Testis (tissue), 3 donors: Measurements from ENCODE around the gene NELL2. TPM values are rescaled to one million over a fixed set of nuclear protein-coding genes. Genes with fewer than 3 reads are reported as not detected.
"Not testable (repeated sequence)": the region's sequence is repeated elsewhere in the genome, so short reads cannot be mapped to it uniquely, and the experiment has no call there.

Source experiments
- DNase-seq: peaks from one replicate; pipeline ENCODE4 v3.0.0-alpha.2; 2019
- H3K27ac ChIP-seq, 2 donors: fragments of 200-600 bp; sonication (generic); one replicate each; pipeline ENCODE4 v1.5.1; 2019
- H3K27me3 ChIP-seq: fragments of 200-600 bp; sonication (generic); one replicate; pipeline ENCODE4 v1.5.1; 2019
- H3K36me3 ChIP-seq: fragments of 200-600 bp; sonication (generic); one replicate; pipeline ENCODE4 v1.5.1; 2017; ENCODE audit warnings: low read depth; ENCODE audit errors: missing control alignments
- H3K4me1 ChIP-seq: fragments of 200-600 bp; sonication (generic); one replicate; pipeline ENCODE4 v1.5.1; 2019
- H3K4me3 ChIP-seq, 2 donors: fragments of 200-600 bp; sonication (generic); one replicate each; pipeline ENCODE4 v1.5.1; 2017 to 2019
- H3K9me3 ChIP-seq: fragments of 200-600 bp; sonication (generic); one replicate; pipeline ENCODE4 v1.5.1; 2017
- CTCF ChIP-seq, 3 experiments: fragments of 450-650 bp in 2 of 3; fragments of 200-600 bp in 1 of 3; sonication (generic) in 1 of 3; IDR thresholded peaks; one replicate each; pipeline ENCODE4 v1.5.1; 2016 to 2019; ENCODE audit warnings: antibody characterized with exemption in 3 of 3, mild to moderate bottlenecking in 2 of 3, moderate library complexity in 1 of 3
- POLR2A ChIP-seq: fragments of 450-650 bp; IDR thresholded peaks from one replicate; pipeline ENCODE4 v1.6.1; 2017; ENCODE audit warnings: antibody characterized with exemption, mild to moderate bottlenecking, moderate library complexity
- WGBS, 2 donors: methylation state at CpG; one replicate each; pipeline ENCODE4 v1.1.5; 2018; 5-methylcytosine and 5-hydroxymethylcytosine counted together
- intact Hi-C: fragments of 100-400 bp; cut with DNase I; formaldehyde crosslinking; loops from one replicate; pipeline ENCODE4 v1.15.1; 2023; ENCODE audit warnings: low total_unique reads
- polyA plus RNA-seq: library from polyadenylated mRNA; stranded (reverse); fragments of 350-450 nt; fragmentation: Illumina TruSeq; extraction: RNeasy Lipid Tissue Mini Kit (QIAGEN cat#74804); gene quantifications from one replicate; pipeline ENCODE4 v1.2.3, GENCODE V29; 2014; ENCODE audit warnings: low read depth, low replicate concordance; ENCODE audit not compliant: insufficient read depth
- total RNA-seq, 2 donors: library from RNA; depleted of rRNA; stranded (reverse); fragments of >200 nt; gene quantifications; one replicate each; pipeline ENCODE4 v1.2.3, GENCODE V29; 2016

Gene NELL2
- total and polyA plus RNA-seq, 3 donors from 2014 or later, result 4.2 to 10.6 (median 9.0) TPM

- Histone ChIP-seq H3K4me3 (no peak overlapping the region), H3K9me3 (no peaks in the 10 kb centered on the region), H3K27ac (no peak overlapping the region), H3K4me1 (no peaks in the 10 kb centered on the region), H3K27me3 (no peaks in the 10 kb centered on the region), H3K36me3 (no peaks in the 10 kb centered on the region)
- DNase-seq, result no peak
- 75 to 79% methylated on average over 4 of the region's 4 CpGs for WGBS, 2 donors
- intact Hi-C loops, result no loop called here
- TF ChIP-seq POLR2A (no peak), CTCF (IDR thresholded peaks at IDR 0.05) (no peak)
These were observed 182.1 kb downstream of the NELL2 start for GRCh38 chr12:44694017-44694416.

DNA sequence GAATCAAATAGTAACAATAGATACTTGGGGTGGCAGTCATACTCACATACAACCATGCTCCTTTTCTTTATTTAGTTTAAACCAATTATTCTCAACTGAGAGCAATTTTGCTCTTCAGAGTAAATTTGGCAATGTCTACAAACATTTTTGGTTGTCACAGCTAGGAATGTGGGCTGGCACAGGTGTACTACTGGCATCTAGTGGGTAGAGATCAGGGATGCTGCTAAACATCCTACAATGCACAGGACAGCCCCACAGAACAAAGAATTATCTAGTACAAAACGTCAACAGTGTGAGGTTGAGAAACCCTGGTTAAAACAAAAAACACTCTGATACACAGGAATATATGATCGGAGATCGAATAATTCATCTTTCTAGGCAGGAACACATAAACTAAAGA, 186.5 kb downstream of the NELL2 start:
- DNase-seq, result no peak
- no peaks in the 10 kb centered on the region for H3K36me3 ChIP-seq
- no peaks in the 10 kb centered on the region for H3K27me3 ChIP-seq
- no peaks in the 10 kb centered on the region for H3K4me1 ChIP-seq
- intact Hi-C loops, result no loop called here
- TF ChIP-seq CTCF (IDR thresholded peaks at IDR 0.05), result no peak
- TF ChIP-seq POLR2A, result no peak
- H3K9me3 ChIP-seq, result no peaks in the 10 kb centered on the region
- WGBS, 2 donors, result 91% methylated on average over 3 of the region's 3 CpGs
- no peak overlapping the region for H3K27ac ChIP-seq
- no peak overlapping the region for H3K4me3 ChIP-seq

- H3K27me3 ChIP-seq, H3K9me3 ChIP-seq, intact Hi-C loops, DNase-seq, H3K36me3 ChIP-seq, H3K27ac ChIP-seq, H3K4me3 ChIP-seq, H3K4me1 ChIP-seq: not testable (repeated sequence)
- WGBS, 2 donors, result 96 to 97% methylated on average over 17 to 22 of the region's 22 CpGs
These were observed 189.2 kb downstream of the NELL2 start for GRCh38 chr12:44686821-44687432.

DNA sequence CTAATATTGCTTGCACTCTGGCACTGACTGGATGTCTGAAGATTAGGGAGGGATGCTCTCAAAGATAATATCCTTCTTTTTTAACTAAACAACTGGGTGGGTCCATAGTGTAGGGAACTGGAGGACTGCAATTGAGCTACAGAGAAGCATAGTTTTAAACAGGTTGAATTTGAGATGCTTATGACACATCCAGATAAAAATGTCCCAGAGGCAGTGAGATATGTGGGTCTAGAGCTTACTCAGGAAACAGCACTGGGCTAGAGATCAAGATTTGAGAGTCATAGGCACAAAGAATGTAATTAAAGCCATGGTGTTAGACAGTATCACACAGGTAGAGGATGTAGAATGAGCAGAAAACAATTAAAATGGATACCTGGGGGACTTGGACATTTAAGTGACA, 198.4 kb downstream of the NELL2 start:
- DNase-seq, result no peak
- intact Hi-C loops, result no loop called here
- TF ChIP-seq CTCF (IDR thresholded peaks at IDR 0.05), result no peak
- no peak for TF ChIP-seq POLR2A
- Histone ChIP-seq H3K4me1 (no peaks in the 10 kb centered on the region), H3K27ac (no peak overlapping the region), H3K27me3 (no peaks in the 10 kb centered on the region), H3K4me3 (no peak overlapping the region), H3K36me3 (no peaks in the 10 kb centered on the region), H3K9me3 (no peaks in the 10 kb centered on the region)

DNA sequence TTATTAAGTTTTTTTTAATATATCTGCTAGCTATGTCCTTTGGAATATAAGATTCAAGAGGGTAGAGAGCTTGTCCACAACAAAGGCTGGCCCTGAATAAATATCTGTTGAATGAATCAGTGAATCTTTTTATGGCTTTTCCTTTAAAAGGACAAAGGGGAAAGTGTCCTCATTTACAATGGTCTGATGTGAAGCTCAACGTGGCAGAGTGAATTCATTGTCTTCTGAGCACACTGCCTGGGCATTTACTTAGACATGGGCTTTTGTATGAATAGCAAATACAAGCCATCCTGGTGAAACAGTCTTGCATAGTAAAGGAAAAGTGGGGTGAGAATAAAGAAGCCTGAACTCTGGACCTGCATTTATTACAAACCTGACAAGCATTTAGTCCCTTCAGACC, 201.2 kb downstream of the NELL2 start:
- TF ChIP-seq CTCF (IDR thresholded peaks at IDR 0.05), result no peak
- no peak for TF ChIP-seq POLR2A
- Histone ChIP-seq H3K4me3 (no peak overlapping the region), H3K27ac (no peak overlapping the region), H3K4me1 (no peaks in the 10 kb centered on the region), H3K36me3 (no peaks in the 10 kb centered on the region), H3K9me3 (no peaks in the 10 kb centered on the region), H3K27me3 (no peaks in the 10 kb centered on the region)
- DNase-seq, result no peak
- intact Hi-C loops, result no loop called here
- 39 to 57% methylated on average over 1 of the region's 1 CpG for WGBS, 2 donors
